Stimulated activated effector memory CD8-positive, alpha-beta T cell treated with anti-CD3 and anti-CD28 coated beads, Interleukin-12 subunit alpha, Interleukin-12 subunit beta, amount 100 ng/mL, for 72 hours (primary cell): ENCODE data around the gene SLC44A3.
A peak's percentile ranks its signal among the peaks of the same experiment; 100 is the strongest.

ENCODE experiments used
- ATAC-seq: fragments of 150-1000 bp; cut with Tn5 transposase; 2 replicates; pipeline ENCODE4 v1.10.0; 2021
- DNase-seq, 2 donors: peaks; one replicate each; pipeline ENCODE4 v3.0.0; 2021 to 2022; ENCODE audit warnings: low spot score in 2 of 2
- H3K27ac Mint-ChIP-seq: one replicate; pipeline ENCODE4 v1.8.0; 2022; ENCODE audit warnings: mild to moderate bottlenecking, mixed read lengths
- H3K36me3 Mint-ChIP-seq: one replicate; pipeline ENCODE4 v1.8.0; 2022; ENCODE audit warnings: mild to moderate bottlenecking, mixed read lengths
- H3K4me1 Mint-ChIP-seq: one replicate; pipeline ENCODE4 v1.8.0; 2022; ENCODE audit warnings: mixed read lengths
- H3K4me3 Mint-ChIP-seq: one replicate; pipeline ENCODE4 v1.8.0; 2022; ENCODE audit warnings: mild to moderate bottlenecking, mixed read lengths
- H3K9me3 Mint-ChIP-seq: one replicate; pipeline ENCODE4 v1.8.0; 2022; ENCODE audit warnings: mixed read lengths

The SLC44A3 gene, protein sequence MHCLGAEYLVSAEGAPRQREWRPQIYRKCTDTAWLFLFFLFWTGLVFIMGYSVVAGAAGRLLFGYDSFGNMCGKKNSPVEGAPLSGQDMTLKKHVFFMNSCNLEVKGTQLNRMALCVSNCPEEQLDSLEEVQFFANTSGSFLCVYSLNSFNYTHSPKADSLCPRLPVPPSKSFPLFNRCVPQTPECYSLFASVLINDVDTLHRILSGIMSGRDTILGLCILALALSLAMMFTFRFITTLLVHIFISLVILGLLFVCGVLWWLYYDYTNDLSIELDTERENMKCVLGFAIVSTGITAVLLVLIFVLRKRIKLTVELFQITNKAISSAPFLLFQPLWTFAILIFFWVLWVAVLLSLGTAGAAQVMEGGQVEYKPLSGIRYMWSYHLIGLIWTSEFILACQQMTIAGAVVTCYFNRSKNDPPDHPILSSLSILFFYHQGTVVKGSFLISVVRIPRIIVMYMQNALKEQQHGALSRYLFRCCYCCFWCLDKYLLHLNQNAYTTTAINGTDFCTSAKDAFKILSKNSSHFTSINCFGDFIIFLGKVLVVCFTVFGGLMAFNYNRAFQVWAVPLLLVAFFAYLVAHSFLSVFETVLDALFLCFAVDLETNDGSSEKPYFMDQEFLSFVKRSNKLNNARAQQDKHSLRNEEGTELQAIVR

DNA sequence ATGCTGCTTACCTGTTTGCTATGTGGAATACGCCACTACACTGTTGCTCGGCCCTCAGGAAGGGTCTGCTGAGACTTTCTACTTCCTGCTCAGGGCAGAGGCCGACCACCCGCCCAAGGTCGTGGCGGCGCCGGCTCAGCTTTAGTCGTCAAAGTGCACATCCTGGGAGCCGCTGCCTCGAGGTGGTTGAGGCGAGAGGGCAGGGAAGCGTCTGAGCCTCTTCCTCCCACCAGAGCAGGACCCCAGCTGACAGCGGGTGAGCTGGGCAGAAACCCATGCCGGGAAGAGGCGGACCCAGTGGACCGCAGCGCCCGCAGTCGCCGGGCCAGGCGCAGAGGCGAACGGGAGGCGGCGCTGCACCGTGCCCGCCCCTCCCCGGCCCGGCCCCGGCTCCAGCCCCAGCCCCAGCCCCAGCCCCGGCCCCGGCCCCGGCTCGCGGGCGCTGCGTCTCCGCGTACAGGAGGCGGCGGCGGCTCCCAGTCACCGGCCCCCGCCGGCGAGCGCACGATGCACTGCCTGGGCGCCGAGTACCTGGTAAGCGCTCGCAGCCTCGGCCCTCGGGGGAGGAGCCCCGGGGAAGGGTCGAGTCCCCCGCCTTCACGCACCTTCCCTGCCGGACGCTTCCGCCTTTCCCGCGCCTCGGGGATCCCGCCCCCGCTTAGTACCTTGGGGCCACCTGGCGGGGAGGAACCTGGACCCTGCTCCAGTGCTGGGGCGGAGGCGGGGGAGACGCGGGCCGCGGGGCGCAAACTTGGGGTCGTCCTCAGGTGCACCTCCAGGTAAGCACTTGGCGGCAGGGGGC, at the start of gene SLC44A3:
SLC44A3 (plus strand) TSS at position 413 of the 802 bp plus-strand sequence; CDS start at position 508, 95 bp downstream.
- Mint-ChIP-seq H3K27ac (no peak within 1 kb of the TSS), H3K4me1 (no peaks in the 10 kb centered on the region), H3K36me3 (no peaks in the 10 kb centered on the region), H3K4me3 (peak within 1 kb of the TSS; percentile 58), H3K9me3 (no peaks in the 10 kb centered on the region)
- no peak for DNase-seq
- ATAC-seq = peak; percentile 80

DNA sequence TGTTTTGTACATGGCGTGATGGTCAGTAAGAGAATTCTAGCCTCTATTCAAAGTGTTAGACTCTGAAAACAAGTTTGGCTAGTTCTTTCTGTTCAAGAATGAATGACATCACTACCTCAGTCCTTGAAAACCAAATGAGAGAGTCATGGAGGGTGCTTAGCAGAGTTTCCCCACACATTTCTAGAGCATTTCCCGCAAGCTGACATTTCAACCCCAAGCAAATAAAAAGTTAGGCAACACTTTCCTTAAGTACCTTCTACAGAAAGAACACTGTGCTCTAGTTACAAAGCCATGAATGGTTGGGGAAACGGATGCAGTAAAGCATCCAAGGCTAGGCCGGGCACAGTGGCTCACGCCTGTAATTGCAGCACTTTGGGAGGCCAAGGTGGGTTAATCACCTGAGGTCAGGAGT, 47.9 kb upstream of the SLC44A3 start:
- Mint-ChIP-seq H3K27ac (no peak overlapping the region), H3K4me3 (no peak overlapping the region), H3K36me3 (no peaks in the 10 kb centered on the region), H3K4me1 (no peaks in the 10 kb centered on the region), H3K9me3 (no peaks in the 10 kb centered on the region)
- DNase-seq (no peak), ATAC-seq (no peak)

DNA sequence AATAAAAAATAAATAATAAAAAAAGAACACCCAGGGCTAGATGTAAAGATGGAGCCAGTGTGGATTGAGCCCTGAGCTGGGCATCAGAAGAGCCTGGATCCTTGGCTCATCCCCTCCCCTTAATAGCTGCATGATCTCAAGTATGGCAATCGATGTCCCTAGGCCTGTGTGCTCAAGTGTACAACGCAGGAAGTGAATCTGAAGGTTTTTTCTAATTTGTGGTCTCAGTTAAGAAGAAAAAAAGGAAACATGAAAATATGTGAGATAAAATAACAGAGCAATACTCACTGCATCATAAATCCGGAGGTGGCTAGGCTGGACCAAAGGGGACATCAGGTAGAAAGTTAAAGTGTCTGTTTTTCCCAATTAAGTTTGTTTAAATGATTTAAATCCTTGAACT, 47.3 kb upstream of the SLC44A3 start:
- Mint-ChIP-seq H3K4me3 (no peak overlapping the region), H3K27ac (no peak overlapping the region), H3K9me3 (no peaks in the 10 kb centered on the region), H3K4me1 (no peaks in the 10 kb centered on the region), H3K36me3 (no peaks in the 10 kb centered on the region)
- no peak for ATAC-seq
- no peak for DNase-seq

DNA sequence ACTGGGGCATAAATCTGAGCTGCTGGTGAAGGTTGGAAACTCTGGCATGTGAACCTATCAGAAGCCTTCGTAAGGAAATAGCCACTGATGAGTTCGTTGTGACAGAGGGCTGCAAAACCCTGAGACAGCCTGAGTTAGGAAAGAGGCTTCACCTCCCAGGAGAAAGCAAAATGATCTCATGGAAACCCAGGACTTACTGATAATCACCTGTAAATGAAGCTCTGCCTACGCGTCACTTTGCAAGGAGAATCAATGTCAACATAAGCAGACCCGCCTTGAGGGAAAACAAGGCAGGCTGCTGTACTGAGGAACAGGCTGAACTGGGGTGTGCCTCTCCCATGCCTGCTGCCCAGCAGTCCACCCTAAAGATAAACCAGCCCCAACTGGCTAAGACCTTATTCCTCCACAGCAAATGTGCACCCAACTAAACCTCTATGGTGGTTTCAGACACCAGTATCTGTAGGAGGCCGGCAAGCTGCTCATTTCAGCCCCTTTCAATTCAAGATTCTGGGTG, 46.8 kb upstream of the SLC44A3 start:
- Mint-ChIP-seq H3K4me3 (no peak overlapping the region), H3K36me3 (no peaks in the 10 kb centered on the region), H3K4me1 (no peaks in the 10 kb centered on the region), H3K9me3 (no peaks in the 10 kb centered on the region), H3K27ac (no peak overlapping the region)
- DNase-seq (no peak), ATAC-seq (no peak)

DNA sequence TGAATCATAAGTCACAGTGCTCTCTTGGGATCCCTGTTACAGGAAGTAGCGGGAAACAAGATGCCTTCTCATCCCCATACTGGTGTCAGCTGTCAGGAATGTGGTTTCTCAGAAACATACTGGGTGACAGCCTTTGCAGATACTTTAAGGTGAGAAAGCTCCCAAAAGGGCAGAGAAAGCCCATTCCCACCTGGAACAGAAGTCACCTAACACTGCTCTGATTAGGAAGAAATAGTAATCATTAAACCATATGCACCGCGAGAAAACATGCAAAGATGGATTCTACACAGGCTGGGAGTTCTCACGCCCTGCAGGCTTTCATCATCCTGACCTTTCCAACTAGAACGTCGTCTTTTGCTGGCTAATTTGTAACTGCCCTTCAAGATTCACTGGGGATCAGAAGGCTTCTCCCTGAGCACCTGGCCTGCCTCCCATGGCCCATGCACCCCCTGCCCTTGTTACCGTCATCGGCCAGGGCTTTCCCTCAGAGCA, 46.2 kb upstream of the SLC44A3 start:
- H3K27ac Mint-ChIP-seq = no peak overlapping the region

DNA sequence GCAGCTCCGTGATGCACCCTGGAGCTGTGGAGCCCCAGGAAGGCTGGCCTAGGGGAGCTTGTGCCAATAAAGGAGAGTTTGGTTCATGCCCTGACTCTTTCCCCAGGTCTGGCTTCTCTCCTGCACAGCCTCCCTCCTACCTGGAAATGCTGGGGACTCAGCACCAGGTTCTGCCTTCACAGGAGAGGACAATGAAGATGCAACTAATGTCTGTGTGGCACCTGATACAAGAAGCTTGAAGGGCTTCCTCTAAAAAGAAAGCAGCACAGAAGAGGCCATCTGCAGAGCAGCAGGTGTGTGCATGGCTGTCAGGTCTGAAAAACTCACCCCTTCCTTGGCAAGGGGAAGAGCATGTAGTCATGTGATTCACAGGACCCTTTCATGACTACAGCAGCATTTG, 43.7 kb upstream of the SLC44A3 start:
- no peak for DNase-seq
- no peaks in the 10 kb centered on the region for H3K9me3 Mint-ChIP-seq
- no peaks in the 10 kb centered on the region for H3K4me1 Mint-ChIP-seq
- H3K4me3 Mint-ChIP-seq = no peak overlapping the region
- no peak overlapping the region for H3K27ac Mint-ChIP-seq
- no peak for ATAC-seq
- H3K36me3 Mint-ChIP-seq = no peaks in the 10 kb centered on the region

More for the DNA sequence above, 46.2 kb upstream of the SLC44A3 start:
- ATAC-seq = no peak
- H3K4me1 Mint-ChIP-seq = no peaks in the 10 kb centered on the region
- no peaks in the 10 kb centered on the region for H3K36me3 Mint-ChIP-seq
- no peak for DNase-seq
- no peaks in the 10 kb centered on the region for H3K9me3 Mint-ChIP-seq
- no peak overlapping the region for H3K4me3 Mint-ChIP-seq

DNA sequence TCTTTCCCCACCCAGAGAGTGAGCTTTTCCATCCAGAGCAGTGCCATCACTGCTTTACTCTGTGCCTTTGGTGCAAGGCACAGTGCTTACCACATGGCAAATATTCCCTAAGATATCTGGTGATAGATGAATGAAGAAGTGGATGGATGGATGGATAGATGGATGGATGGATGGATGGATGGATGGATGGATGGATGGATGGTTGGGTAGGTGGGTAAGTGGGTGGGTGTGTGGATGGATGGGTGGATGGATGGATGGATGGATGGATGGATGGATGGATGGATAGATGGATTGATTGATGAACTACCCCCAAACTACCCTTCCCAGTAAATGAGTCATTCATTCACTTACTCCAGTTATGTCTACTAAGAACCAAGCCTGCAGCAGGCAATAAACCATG, 42.9 kb upstream of the SLC44A3 start:
- DNase-seq (no peak), ATAC-seq (no peak)
- no peak overlapping the region for H3K4me3 Mint-ChIP-seq
- no peaks in the 10 kb centered on the region for H3K9me3 Mint-ChIP-seq
- H3K4me1 Mint-ChIP-seq = no peaks in the 10 kb centered on the region
- H3K27ac Mint-ChIP-seq = no peak overlapping the region
- H3K36me3 Mint-ChIP-seq = no peaks in the 10 kb centered on the region

DNA sequence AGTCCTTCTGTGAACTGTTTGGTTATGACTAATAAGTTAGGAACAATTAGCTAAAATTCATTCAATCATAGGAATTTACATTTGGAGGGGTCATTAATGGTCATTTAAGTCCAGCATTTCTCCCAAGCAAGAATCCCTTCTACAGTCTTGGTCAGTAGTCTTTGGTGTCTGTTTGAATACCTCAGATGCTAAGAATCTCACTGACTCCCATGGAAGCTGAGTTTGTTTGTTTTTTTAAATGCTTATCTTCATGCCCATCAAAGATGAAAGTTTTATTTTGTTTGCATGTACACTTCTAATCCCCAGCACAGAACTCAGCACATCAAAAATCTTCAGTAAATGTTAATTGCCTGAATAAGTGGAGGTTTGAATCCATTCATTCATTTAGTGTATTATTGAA, 41.3 kb upstream of the SLC44A3 start:
- H3K27ac Mint-ChIP-seq = no peak overlapping the region
- DNase-seq (no peak), ATAC-seq (no peak)
- no peak overlapping the region for H3K4me3 Mint-ChIP-seq
- no peaks in the 10 kb centered on the region for H3K36me3 Mint-ChIP-seq
- H3K4me1 Mint-ChIP-seq = no peaks in the 10 kb centered on the region
- H3K9me3 Mint-ChIP-seq = no peaks in the 10 kb centered on the region

DNA sequence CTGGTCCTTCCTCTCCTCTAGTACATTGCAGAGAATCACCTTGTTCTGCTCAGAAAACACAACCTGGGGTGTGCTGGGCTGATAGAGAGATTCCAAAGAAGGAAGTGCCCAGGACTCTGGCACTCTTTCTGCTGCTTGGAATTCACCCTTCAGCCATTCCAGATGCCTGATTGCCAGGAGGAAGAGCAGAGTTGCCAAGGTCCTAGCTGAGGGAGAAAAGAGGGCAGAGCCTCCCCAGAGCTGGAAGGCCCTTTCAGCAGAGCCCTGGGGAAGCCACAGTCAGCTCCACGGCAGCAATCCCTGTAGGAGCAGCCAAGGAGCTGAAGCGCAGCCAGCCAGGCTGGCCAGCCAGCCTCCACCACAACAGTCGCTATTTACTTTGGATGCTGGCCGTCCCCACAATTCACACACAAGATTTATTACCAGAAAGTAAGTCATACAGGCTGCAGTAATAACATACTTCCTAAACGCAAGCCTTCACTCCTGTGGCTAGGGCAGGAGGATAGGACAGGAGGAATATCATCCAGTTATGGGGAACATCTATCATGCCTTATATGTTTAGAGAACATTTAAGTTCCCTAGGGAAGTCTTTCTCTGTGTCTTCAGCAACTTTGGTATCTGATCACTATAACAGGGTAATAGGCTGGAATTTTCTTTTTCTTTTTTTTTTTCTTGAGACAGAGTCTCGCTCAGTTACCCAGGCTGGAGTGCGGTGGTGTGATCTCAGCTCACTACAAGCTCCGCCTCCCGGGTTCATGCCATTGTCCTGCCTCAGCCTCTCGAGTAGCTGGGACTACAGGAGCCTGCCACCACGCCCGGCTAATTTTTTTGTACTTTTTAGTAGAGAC, 36.6 kb upstream of the SLC44A3 start:
- no peak overlapping the region for H3K4me3 Mint-ChIP-seq
- no peaks in the 10 kb centered on the region for H3K36me3 Mint-ChIP-seq
- H3K9me3 Mint-ChIP-seq = no peaks in the 10 kb centered on the region
- H3K4me1 Mint-ChIP-seq = no peaks in the 10 kb centered on the region
- DNase-seq = no peak
- ATAC-seq = peak; percentile 11
- H3K27ac Mint-ChIP-seq = no peak overlapping the region

DNA sequence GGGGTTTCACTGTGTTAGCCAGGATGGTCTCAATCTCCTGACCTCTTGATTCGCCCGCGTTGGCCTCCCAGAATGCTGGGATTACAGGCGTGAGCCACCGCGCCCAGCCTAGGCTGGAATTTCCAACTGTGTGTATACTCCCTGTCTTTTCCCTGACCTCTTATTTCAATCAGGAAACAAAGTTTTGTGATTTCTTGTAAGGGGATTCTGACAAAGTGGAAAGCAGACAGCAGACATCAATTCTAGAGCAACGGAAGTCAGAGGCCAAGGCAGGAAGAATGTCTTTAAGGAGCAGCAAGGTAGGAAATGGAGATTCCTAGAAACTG, 36.0 kb upstream of the SLC44A3 start:
- no peak for ATAC-seq
- no peaks in the 10 kb centered on the region for H3K36me3 Mint-ChIP-seq
- no peak overlapping the region for H3K4me3 Mint-ChIP-seq
- no peaks in the 10 kb centered on the region for H3K4me1 Mint-ChIP-seq
- no peak for DNase-seq
- H3K9me3 Mint-ChIP-seq = no peaks in the 10 kb centered on the region
- no peak overlapping the region for H3K27ac Mint-ChIP-seq

DNA sequence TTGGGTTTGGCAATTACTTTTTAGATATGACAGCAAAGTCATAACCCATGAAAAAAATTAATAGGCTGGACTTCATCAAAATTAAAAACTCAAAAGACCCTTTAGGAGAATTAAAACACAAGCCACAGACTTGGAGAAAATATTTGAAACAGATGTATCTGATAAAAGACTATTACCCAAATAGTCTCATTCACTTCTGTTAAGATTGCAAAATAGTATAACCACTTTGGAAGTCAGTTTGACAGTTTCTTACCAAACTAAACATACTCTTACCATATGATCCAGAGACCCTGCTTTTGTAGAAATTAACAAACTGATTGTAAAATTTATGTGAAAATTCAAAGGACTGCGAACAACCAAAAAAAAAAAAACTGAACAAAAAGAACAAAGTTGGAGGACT, 32.5 kb upstream of the SLC44A3 start:
- Mint-ChIP-seq H3K9me3 (no peaks in the 10 kb centered on the region), H3K27ac (no peak overlapping the region), H3K36me3 (no peaks in the 10 kb centered on the region), H3K4me1 (no peaks in the 10 kb centered on the region), H3K4me3 (no peak overlapping the region)
- ATAC-seq (no peak), DNase-seq (no peak)

DNA sequence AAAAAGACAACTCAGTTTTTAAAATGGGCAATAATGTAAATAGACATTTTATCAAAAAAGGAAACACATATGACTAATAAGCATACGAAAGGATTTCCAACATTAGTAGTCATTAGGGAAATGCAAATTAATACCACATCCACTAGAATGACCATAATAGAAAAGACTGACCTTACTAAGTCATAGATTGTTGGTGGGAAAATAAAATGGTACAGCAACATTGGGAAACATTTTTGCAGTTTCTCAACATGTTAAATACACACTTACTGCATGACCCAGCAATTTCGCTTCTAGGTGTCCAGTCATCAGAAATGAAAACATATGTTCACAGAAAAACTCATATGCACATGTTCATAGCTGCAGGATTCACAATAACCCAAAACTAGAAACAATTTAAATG, 29.9 kb upstream of the SLC44A3 start:
- H3K4me1 Mint-ChIP-seq = peaks cover 5% of the 10 kb centered on the region
- H3K4me3 Mint-ChIP-seq = no peak overlapping the region
- H3K36me3 Mint-ChIP-seq = no peaks in the 10 kb centered on the region
- no peaks in the 10 kb centered on the region for H3K9me3 Mint-ChIP-seq
- DNase-seq (no peak), ATAC-seq (no peak)
- no peak overlapping the region for H3K27ac Mint-ChIP-seq

DNA sequence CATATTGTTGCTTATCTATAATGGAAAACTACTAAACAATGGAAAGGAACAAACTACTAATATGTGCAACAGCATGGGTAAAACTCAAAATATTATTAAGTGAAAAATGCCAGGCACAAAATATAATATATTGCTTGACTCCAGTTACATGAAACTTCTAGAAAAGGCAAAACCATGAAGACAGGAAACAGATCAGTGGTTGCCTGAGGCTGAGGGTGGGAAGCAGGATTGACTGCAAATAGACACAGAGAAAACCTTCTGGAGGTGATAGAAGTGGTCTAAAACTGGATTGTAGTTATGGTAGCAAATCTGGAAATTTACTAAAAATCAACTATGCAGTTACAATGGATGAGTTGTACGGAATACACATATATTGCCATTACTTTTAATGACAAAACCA, 29.5 kb upstream of the SLC44A3 start:
- peaks cover 1% of the 10 kb centered on the region for H3K9me3 Mint-ChIP-seq
- no peak overlapping the region for H3K27ac Mint-ChIP-seq
- ATAC-seq = no peak
- H3K36me3 Mint-ChIP-seq = no peaks in the 10 kb centered on the region
- H3K4me1 Mint-ChIP-seq = peaks cover 5% of the 10 kb centered on the region
- DNase-seq = no peak
- no peak overlapping the region for H3K4me3 Mint-ChIP-seq

DNA sequence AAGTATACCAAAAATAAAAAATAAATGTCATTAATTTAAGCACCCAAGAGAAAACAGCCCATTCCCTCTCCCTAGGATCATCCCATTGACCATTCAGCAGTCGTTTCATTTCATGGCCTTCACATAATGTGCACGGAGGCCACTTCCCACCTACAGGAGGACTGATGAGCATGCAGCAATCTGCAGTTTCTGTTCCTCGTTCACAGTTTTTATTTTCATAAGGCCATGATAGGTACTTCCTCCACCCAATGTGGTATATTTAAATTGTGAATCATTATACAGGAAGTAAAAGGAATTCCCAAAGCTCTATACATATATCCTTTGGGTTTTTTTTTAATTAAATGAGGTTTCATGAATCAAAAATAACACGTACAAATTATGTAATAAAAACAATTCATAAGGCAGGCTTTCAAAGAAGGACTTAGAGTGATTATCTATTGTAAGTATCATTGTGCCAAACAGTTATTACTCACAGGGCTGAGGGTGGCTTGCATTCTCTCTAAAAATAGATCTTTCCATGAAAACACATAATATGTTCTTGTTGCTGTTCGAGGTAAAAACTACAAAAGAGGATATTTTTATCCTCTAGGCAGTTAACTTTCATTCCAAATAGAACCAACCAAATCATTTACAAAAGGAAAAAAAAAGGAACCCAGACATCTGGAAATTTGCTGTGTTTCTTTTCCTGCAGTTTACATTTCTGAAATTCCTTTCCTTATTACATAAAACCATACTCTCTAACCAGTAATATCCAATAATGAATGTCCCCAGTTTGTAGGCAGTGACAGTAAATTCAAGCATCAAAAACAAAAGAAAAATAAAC, 27.5 kb upstream of the SLC44A3 start:
- peak overlapping the region; percentile 8 for H3K4me3 Mint-ChIP-seq
- peak overlapping the region; percentile 49 for H3K27ac Mint-ChIP-seq
- no peak for DNase-seq
- H3K9me3 Mint-ChIP-seq = peaks cover 2% of the 10 kb centered on the region
- H3K36me3 Mint-ChIP-seq = no peaks in the 10 kb centered on the region
- ATAC-seq = no peak
- H3K4me1 Mint-ChIP-seq = peaks cover 5% of the 10 kb centered on the region
